A673 (cell line): ENCODE results near the gene UBE3B. TPM values are rescaled to one million over a fixed set of nuclear protein-coding genes. Genes with fewer than 3 reads are reported as not detected.

Experiments
- BruUV-seq: library from RNA; stranded (reverse); fragments of 400-500 nt; replicated peaks from 2 replicates; lab custom pipeline; 2021; lab: Mats Ljungman, UMichigan
- CTCF ChIA-PET: fragments of 300-600 bp; sonication (Branson Sonifier 250); formaldehyde crosslinking; loops from one replicate; lab custom pipeline; 2022; ENCODE audit warnings: antibody characterized with exemption; lab: Charles Lee
- POLR2A ChIA-PET: fragments of 300-600 bp; sonication (Branson Sonifier 250); formaldehyde crosslinking; loops from one replicate; lab custom pipeline; 2022; ENCODE audit warnings: antibody characterized with exemption; ENCODE audit not compliant: low non-redundant PET; lab: Charles Lee
- DNase-seq: peaks from one replicate; pipeline ENCODE4 v3.0.0-alpha.2; 2015; ENCODE audit warnings: low spot score
- H3K27ac ChIP-seq: fragments of 200-600 bp; sonication (generic); 2 replicates; pipeline ENCODE4 v1.5.1; 2016; ENCODE audit warnings: mixed run types, low read depth, mild to moderate bottlenecking, mixed read lengths, antibody characterized with exemption, low read length; ENCODE audit not compliant: poor library complexity, severe bottlenecking
- H3K27me3 ChIP-seq: fragments of 200-600 bp; sonication (generic); replicated peaks from 2 replicates; pipeline ENCODE4 v1.6.1; 2017; ENCODE audit warnings: mixed run types, low read depth, mild to moderate bottlenecking, mixed read lengths, antibody characterized with exemption, low read length; ENCODE audit not compliant: insufficient read depth, poor library complexity
- H3K36me3 ChIP-seq: fragments of 200-600 bp; sonication (generic); 2 replicates; pipeline ENCODE4 v1.6.1; 2016; ENCODE audit warnings: mixed run types, mild to moderate bottlenecking, mixed read lengths, antibody characterized with exemption, low read length; ENCODE audit not compliant: insufficient read depth, poor library complexity, severe bottlenecking
- H3K4me1 ChIP-seq: fragments of 200-600 bp; sonication (generic); 2 replicates; pipeline ENCODE4 v1.6.1; 2017; ENCODE audit warnings: mixed run types, mild to moderate bottlenecking, mixed read lengths, antibody characterized with exemption, low read length; ENCODE audit not compliant: insufficient read depth, poor library complexity, severe bottlenecking
- H3K4me3 ChIP-seq: fragments of 200-600 bp; sonication (generic); 2 replicates; pipeline ENCODE4 v1.5.1; 2016; ENCODE audit warnings: low read depth, mixed run types, mild to moderate bottlenecking, mixed read lengths, low read length; ENCODE audit not compliant: poor library complexity, severe bottlenecking
- H3K9me3 ChIP-seq: fragments of 200-600 bp; sonication (generic); 2 replicates; pipeline ENCODE4 v1.6.1; 2016; ENCODE audit warnings: mixed run types, low read depth, mild to moderate bottlenecking, mixed read lengths, antibody characterized with exemption, low read length; ENCODE audit not compliant: poor library complexity, severe bottlenecking
- EZH2 ChIP-seq: fragments of 200-600 bp; sonication (generic); IDR thresholded peaks from 2 replicates; pipeline ENCODE4 v1.6.1; 2017; ENCODE audit warnings: borderline replicate concordance, low read depth, mild to moderate bottlenecking, mixed read lengths, antibody characterized with exemption, low read length; ENCODE audit not compliant: poor library complexity, severe bottlenecking
- intact Hi-C: fragments of 100-400 bp; cut with micrococcal nuclease; formaldehyde crosslinking; loops from one replicate; pipeline ENCODE4 v1.10.0; 2022; ENCODE audit not compliant: unreplicated experiment
- total RNA-seq: library from RNA; stranded (reverse); gene quantifications from 2 replicates; pipeline ENCODE4 v1.2.3, GENCODE V29; 2021
- TF ChIP-seq, protein P1 (sequence below): fragments of 300-800, 200-600 bp; sonication (generic); conservative IDR thresholded peaks from 2 replicates; pipeline ENCODE4 v1.5.1; 2017; ENCODE audit warnings: low read depth, mild to moderate bottlenecking, antibody characterized with exemption, low read length, moderate library complexity, mixed read lengths

Gene UBE3B
- total RNA-seq, 1 experiment from 2014 or later = 29.2 TPM

- no peaks in the 10 kb centered on the region for H3K27me3 ChIP-seq
- ChIA-PET POLR2A (no interaction called here), CTCF (no interaction called here)
- no peak for DNase-seq
- H3K9me3 ChIP-seq = no peaks in the 10 kb centered on the region
- no TSS peak for BruUV-seq
- H3K27ac ChIP-seq = no peak overlapping the region
- H3K36me3 ChIP-seq = peaks cover 30% of the 10 kb centered on the region
- TF ChIP-seq EZH2 = no peak
- TF ChIP-seq, protein P1, sequence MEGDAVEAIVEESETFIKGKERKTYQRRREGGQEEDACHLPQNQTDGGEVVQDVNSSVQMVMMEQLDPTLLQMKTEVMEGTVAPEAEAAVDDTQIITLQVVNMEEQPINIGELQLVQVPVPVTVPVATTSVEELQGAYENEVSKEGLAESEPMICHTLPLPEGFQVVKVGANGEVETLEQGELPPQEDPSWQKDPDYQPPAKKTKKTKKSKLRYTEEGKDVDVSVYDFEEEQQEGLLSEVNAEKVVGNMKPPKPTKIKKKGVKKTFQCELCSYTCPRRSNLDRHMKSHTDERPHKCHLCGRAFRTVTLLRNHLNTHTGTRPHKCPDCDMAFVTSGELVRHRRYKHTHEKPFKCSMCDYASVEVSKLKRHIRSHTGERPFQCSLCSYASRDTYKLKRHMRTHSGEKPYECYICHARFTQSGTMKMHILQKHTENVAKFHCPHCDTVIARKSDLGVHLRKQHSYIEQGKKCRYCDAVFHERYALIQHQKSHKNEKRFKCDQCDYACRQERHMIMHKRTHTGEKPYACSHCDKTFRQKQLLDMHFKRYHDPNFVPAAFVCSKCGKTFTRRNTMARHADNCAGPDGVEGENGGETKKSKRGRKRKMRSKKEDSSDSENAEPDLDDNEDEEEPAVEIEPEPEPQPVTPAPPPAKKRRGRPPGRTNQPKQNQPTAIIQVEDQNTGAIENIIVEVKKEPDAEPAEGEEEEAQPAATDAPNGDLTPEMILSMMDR = no peak
- H3K4me3 ChIP-seq = no peak overlapping the region
- H3K4me1 ChIP-seq = no peaks in the 10 kb centered on the region
- intact Hi-C loops = no loop called here
Measured at GRCh38 chr12:109492371-109492770, 14.9 kb downstream of the UBE3B start.

- TF ChIP-seq EZH2 = no peak
- ChIA-PET POLR2A (no interaction called here), CTCF (no interaction called here)
- Histone ChIP-seq H3K27me3 (no peaks in the 10 kb centered on the region), H3K9me3 (no peaks in the 10 kb centered on the region), H3K27ac (no peak overlapping the region), H3K36me3 (peaks cover 23% of the 10 kb centered on the region), H3K4me3 (no peak overlapping the region), H3K4me1 (no peaks in the 10 kb centered on the region)
- BruUV-seq = no TSS peak
- DNase-seq = no peak
- intact Hi-C loops = no loop called here
Measured at GRCh38 chr12:109493090-109493489, 15.7 kb downstream of the UBE3B start.

- no peak for DNase-seq
- no peaks in the 10 kb centered on the region for H3K9me3 ChIP-seq
- ChIA-PET POLR2A (no interaction called here), CTCF (interaction anchor here (0.6 kb wide), 1 partner anchor 22 kb away, joined by 4 read pairs; no protein-coding TSS in a partner anchor)
- no peaks in the 10 kb centered on the region for H3K4me1 ChIP-seq
- H3K36me3 ChIP-seq = peaks cover 16% of the 10 kb centered on the region
- no peak overlapping the region for H3K27ac ChIP-seq
- BruUV-seq = no TSS peak
- H3K4me3 ChIP-seq = no peak overlapping the region
- intact Hi-C loops = no loop called here
- TF ChIP-seq EZH2 = no peak
- TF ChIP-seq, protein P1 = no peak
- H3K27me3 ChIP-seq = no peaks in the 10 kb centered on the region
Measured at GRCh38 chr12:109493938-109494337, 16.5 kb downstream of the UBE3B start.

DNA sequence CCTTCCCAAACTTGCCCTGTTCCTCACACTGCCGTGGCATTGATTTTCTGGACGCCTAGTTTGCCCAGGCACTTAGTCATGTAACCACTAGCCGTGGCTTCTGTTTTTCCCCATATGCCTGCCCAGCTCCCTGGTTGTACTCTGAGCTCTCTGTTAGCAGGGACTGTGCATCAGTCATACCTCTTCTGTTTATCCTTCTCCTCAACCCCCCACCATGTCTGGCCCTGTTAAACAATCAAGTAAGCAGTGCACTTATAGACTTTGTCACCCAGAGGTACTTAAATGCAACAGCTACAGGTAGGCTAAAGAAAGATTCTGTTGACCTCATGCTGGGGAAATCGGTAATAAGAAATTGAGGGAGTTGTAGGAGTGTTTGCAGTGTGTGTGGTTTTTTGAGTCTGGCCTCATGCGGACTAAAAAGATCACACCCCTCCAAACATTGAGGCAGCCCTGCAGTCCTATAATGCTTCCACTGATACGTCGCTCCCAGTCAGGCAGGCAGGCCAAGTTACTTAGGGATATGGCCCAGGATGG lies 17.0 kb downstream of the UBE3B start:
- no TSS peak for BruUV-seq
- no peak overlapping the region for H3K27ac ChIP-seq
- no peaks in the 10 kb centered on the region for H3K27me3 ChIP-seq
- intact Hi-C loops = no loop called here
- H3K4me3 ChIP-seq = no peak overlapping the region
- no peaks in the 10 kb centered on the region for H3K9me3 ChIP-seq
- ChIA-PET CTCF (interaction anchor here (0.6 kb wide), 1 partner anchor 21 kb away, joined by 4 read pairs; no protein-coding TSS in a partner anchor), POLR2A (no interaction called here)
- TF ChIP-seq, protein P1 = no peak
- TF ChIP-seq EZH2 = no peak
- peaks cover 12% of the 10 kb centered on the region for H3K36me3 ChIP-seq
- no peaks in the 10 kb centered on the region for H3K4me1 ChIP-seq
- no peak for DNase-seq
